Tibial nerve (tissue), 3 donors: Measurements from ENCODE around the gene VWC2.

ENCODE experiments used
- POLR2A ChIP-seq, 2 donors: fragments of 450-650 bp; IDR thresholded peaks; one replicate each; pipeline ENCODE4 v1.6.1; 2017; ENCODE audit warnings: antibody characterized with exemption in 2 of 2, mild to moderate bottlenecking in 2 of 2, moderate library complexity in 2 of 2
- TF ChIP-seq, protein P1 (sequence below), 5 experiments: fragments of 200-600 bp in 3 of 5; fragments of 450-650 bp in 2 of 5; sonication (generic) in 3 of 5; IDR thresholded peaks; one replicate each; pipeline ENCODE4 v1.5.1; 2016 to 2019; ENCODE audit warnings: antibody characterized with exemption in 5 of 5, mild to moderate bottlenecking in 3 of 5, moderate library complexity in 2 of 5

DNA sequence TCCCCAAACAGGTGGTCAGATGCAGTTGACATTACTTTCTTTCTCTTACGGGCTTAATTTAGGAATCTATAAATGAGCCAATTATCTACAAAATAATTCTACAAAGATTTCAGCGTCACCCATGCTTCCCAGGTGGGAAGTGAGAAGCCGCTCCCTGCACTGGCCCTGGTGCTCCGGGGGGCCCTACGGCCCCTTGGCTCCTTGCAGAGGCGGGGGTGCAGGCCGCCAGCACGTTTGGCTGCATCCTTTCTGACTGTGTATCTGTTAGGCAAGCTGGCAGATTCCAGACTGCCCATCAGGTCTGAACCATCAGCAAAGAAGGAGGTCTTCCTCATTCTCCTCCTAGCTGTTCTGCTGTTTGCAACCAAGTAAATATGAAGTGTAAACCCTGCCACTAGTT, 16.3 kb downstream of the VWC2 start:
- TF ChIP-seq, protein P1, sequence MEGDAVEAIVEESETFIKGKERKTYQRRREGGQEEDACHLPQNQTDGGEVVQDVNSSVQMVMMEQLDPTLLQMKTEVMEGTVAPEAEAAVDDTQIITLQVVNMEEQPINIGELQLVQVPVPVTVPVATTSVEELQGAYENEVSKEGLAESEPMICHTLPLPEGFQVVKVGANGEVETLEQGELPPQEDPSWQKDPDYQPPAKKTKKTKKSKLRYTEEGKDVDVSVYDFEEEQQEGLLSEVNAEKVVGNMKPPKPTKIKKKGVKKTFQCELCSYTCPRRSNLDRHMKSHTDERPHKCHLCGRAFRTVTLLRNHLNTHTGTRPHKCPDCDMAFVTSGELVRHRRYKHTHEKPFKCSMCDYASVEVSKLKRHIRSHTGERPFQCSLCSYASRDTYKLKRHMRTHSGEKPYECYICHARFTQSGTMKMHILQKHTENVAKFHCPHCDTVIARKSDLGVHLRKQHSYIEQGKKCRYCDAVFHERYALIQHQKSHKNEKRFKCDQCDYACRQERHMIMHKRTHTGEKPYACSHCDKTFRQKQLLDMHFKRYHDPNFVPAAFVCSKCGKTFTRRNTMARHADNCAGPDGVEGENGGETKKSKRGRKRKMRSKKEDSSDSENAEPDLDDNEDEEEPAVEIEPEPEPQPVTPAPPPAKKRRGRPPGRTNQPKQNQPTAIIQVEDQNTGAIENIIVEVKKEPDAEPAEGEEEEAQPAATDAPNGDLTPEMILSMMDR (IDR thresholded peaks at IDR 0.05) = no peak
- no peak for TF ChIP-seq POLR2A (IDR thresholded peaks at IDR 0.05)
